T-helper 2 cell treated with Interferon-gamma antibody and Interleukin-4, amounts not matched to agents 100 ng/mL and 5 ng/mL, for 36 hours (primary cell): ENCODE data around the gene TLR1. TPM values are rescaled to one million over a fixed set of nuclear protein-coding genes. Genes with fewer than 3 reads are reported as not detected.

Experiments
- total RNA-seq: library from RNA; stranded (reverse); gene quantifications from 2 replicates; pipeline ENCODE4 v1.2.3, GENCODE V29; 2022

TLR1 gene
- total RNA-seq, 1 donor from 2014 or later, result 5.0 TPM

Other genes starting within 250 kb of the TLR1 start
- gene KLF3, start 140.6 kb downstream of the TLR1 start, total RNA-seq, result 15.5 and 17.0 TPM in 2 replicates
- gene TLR10, start 21.8 kb downstream of the TLR1 start, total RNA-seq, result 0.05 TPM in 1 of 2 replicates, not detected in the other
- gene TLR6, start 52.0 kb upstream of the TLR1 start, total RNA-seq, result 1.3 and 2.2 TPM in 2 replicates
- 0.07 and 0.09 TPM in 2 replicates for gene FAM114A1, start 63.0 kb upstream of the TLR1 start, total RNA-seq
- gene TMEM156, start 227.6 kb upstream of the TLR1 start, total RNA-seq, result 20.5 and 22.3 TPM in 2 replicates